A673 (cell line): Measurements from ENCODE around the gene PPP1R37. TPM values are rescaled to one million over a fixed set of nuclear protein-coding genes. Genes with fewer than 3 reads are reported as not detected.

Experiments
- BruUV-seq: library from RNA; stranded (reverse); fragments of 400-500 nt; replicated peaks from 2 replicates; lab custom pipeline; 2021; lab: Mats Ljungman, UMichigan
- CTCF ChIA-PET: fragments of 300-600 bp; sonication (Branson Sonifier 250); formaldehyde crosslinking; loops from one replicate; lab custom pipeline; 2022; ENCODE audit warnings: antibody characterized with exemption; lab: Charles Lee
- POLR2A ChIA-PET: fragments of 300-600 bp; sonication (Branson Sonifier 250); formaldehyde crosslinking; loops from one replicate; lab custom pipeline; 2022; ENCODE audit warnings: antibody characterized with exemption; ENCODE audit not compliant: low non-redundant PET; lab: Charles Lee
- DNase-seq: peaks from one replicate; pipeline ENCODE4 v3.0.0-alpha.2; 2015; ENCODE audit warnings: low spot score
- H3K27ac ChIP-seq: fragments of 200-600 bp; sonication (generic); 2 replicates; pipeline ENCODE4 v1.5.1; 2016; ENCODE audit warnings: mixed run types, low read depth, mild to moderate bottlenecking, mixed read lengths, antibody characterized with exemption, low read length; ENCODE audit not compliant: poor library complexity, severe bottlenecking
- H3K27me3 ChIP-seq: fragments of 200-600 bp; sonication (generic); replicated peaks from 2 replicates; pipeline ENCODE4 v1.6.1; 2017; ENCODE audit warnings: mixed run types, low read depth, mild to moderate bottlenecking, mixed read lengths, antibody characterized with exemption, low read length; ENCODE audit not compliant: insufficient read depth, poor library complexity
- H3K36me3 ChIP-seq: fragments of 200-600 bp; sonication (generic); 2 replicates; pipeline ENCODE4 v1.6.1; 2016; ENCODE audit warnings: mixed run types, mild to moderate bottlenecking, mixed read lengths, antibody characterized with exemption, low read length; ENCODE audit not compliant: insufficient read depth, poor library complexity, severe bottlenecking
- H3K4me1 ChIP-seq: fragments of 200-600 bp; sonication (generic); 2 replicates; pipeline ENCODE4 v1.6.1; 2017; ENCODE audit warnings: mixed run types, mild to moderate bottlenecking, mixed read lengths, antibody characterized with exemption, low read length; ENCODE audit not compliant: insufficient read depth, poor library complexity, severe bottlenecking
- H3K4me3 ChIP-seq: fragments of 200-600 bp; sonication (generic); 2 replicates; pipeline ENCODE4 v1.5.1; 2016; ENCODE audit warnings: low read depth, mixed run types, mild to moderate bottlenecking, mixed read lengths, low read length; ENCODE audit not compliant: poor library complexity, severe bottlenecking
- H3K9me3 ChIP-seq: fragments of 200-600 bp; sonication (generic); 2 replicates; pipeline ENCODE4 v1.6.1; 2016; ENCODE audit warnings: mixed run types, low read depth, mild to moderate bottlenecking, mixed read lengths, antibody characterized with exemption, low read length; ENCODE audit not compliant: poor library complexity, severe bottlenecking
- EZH2 ChIP-seq: fragments of 200-600 bp; sonication (generic); IDR thresholded peaks from 2 replicates; pipeline ENCODE4 v1.6.1; 2017; ENCODE audit warnings: borderline replicate concordance, low read depth, mild to moderate bottlenecking, mixed read lengths, antibody characterized with exemption, low read length; ENCODE audit not compliant: poor library complexity, severe bottlenecking
- intact Hi-C: fragments of 100-400 bp; cut with micrococcal nuclease; formaldehyde crosslinking; loops from one replicate; pipeline ENCODE4 v1.10.0; 2022; ENCODE audit not compliant: unreplicated experiment
- total RNA-seq: library from RNA; stranded (reverse); gene quantifications from 2 replicates; pipeline ENCODE4 v1.2.3, GENCODE V29; 2021
- TF ChIP-seq, protein P1 (sequence below): fragments of 300-800, 200-600 bp; sonication (generic); conservative IDR thresholded peaks from 2 replicates; pipeline ENCODE4 v1.5.1; 2017; ENCODE audit warnings: low read depth, mild to moderate bottlenecking, antibody characterized with exemption, low read length, moderate library complexity, mixed read lengths

The PPP1R37 gene
- total RNA-seq, 1 experiment from 2014 or later = 34.0 TPM

DNA sequence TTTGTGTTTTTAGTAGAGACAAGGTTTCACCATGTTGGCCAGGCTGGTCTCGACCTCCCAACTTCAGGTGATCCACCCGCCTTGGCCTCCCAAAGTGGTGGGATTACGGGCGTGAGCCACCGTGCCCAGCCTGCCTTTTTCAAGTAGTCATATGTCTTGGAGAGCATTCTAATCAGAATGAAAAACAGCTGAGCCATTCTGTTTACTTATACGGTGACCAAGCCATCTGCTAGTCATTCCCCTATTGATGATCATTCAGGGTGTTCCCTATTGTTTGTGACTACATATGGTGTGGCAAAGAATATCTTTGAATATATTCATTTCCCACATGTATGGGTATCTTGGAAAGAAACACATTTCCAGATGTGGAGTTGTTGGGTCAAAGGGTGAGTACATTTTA lies 102.8 kb downstream of the PPP1R37 start:
- BruUV-seq = no TSS peak
- Histone ChIP-seq H3K27me3 (no peaks in the 10 kb centered on the region), H3K27ac (no peak overlapping the region), H3K4me1 (no peaks in the 10 kb centered on the region), H3K9me3 (no peaks in the 10 kb centered on the region), H3K36me3 (no peaks in the 10 kb centered on the region), H3K4me3 (no peak overlapping the region)
- intact Hi-C loops = no loop called here
- CTCF ChIA-PET = no interaction called here
- TF ChIP-seq EZH2 = no peak
- TF ChIP-seq, protein P1, sequence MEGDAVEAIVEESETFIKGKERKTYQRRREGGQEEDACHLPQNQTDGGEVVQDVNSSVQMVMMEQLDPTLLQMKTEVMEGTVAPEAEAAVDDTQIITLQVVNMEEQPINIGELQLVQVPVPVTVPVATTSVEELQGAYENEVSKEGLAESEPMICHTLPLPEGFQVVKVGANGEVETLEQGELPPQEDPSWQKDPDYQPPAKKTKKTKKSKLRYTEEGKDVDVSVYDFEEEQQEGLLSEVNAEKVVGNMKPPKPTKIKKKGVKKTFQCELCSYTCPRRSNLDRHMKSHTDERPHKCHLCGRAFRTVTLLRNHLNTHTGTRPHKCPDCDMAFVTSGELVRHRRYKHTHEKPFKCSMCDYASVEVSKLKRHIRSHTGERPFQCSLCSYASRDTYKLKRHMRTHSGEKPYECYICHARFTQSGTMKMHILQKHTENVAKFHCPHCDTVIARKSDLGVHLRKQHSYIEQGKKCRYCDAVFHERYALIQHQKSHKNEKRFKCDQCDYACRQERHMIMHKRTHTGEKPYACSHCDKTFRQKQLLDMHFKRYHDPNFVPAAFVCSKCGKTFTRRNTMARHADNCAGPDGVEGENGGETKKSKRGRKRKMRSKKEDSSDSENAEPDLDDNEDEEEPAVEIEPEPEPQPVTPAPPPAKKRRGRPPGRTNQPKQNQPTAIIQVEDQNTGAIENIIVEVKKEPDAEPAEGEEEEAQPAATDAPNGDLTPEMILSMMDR = no peak
- DNase-seq = no peak
- POLR2A ChIA-PET = no interaction called here

Other genes starting within 250 kb of the PPP1R37 start
- 76.7 and 83.6 TPM in 2 replicates for gene NECTIN2, start 246.9 kb upstream of the PPP1R37 start, total RNA-seq
- gene TOMM40, start 201.9 kb upstream of the PPP1R37 start, total RNA-seq = 205 and 234 TPM in 2 replicates
- gene APOE, start 187.4 kb upstream of the PPP1R37 start, total RNA-seq = 9.4 and 10.4 TPM in 2 replicates
- 2.3 and 5.5 TPM in 2 replicates for gene APOC1, start 178.6 kb upstream of the PPP1R37 start, total RNA-seq
- gene APOC4, start 150.9 kb upstream of the PPP1R37 start, total RNA-seq = not detected in 2 replicates
- not detected in 2 replicates for gene APOC2, start 147.1 kb upstream of the PPP1R37 start, total RNA-seq
- gene CLPTM1, start 137.8 kb upstream of the PPP1R37 start, total RNA-seq = 135 and 138 TPM in 2 replicates
- gene RELB, start 91.7 kb upstream of the PPP1R37 start, total RNA-seq = 11.9 and 13.1 TPM in 2 replicates
- gene CLASRP, start 54.1 kb upstream of the PPP1R37 start, total RNA-seq = 104 and 109 TPM in 2 replicates
- 2.9 and 3.0 TPM in 2 replicates for gene ZNF296, start 16.7 kb upstream of the PPP1R37 start, total RNA-seq
- 34.0 and 34.5 TPM in 2 replicates for gene GEMIN7, start 13.9 kb upstream of the PPP1R37 start, total RNA-seq
- 0.30 and 0.37 TPM in 2 replicates for gene NKPD1, start 67.8 kb downstream of the PPP1R37 start, total RNA-seq
- 5.8 and 8.8 TPM in 2 replicates for gene TRAPPC6A, start 85.1 kb downstream of the PPP1R37 start, total RNA-seq
- 8.7 and 9.1 TPM in 2 replicates for gene BLOC1S3, start 85.6 kb downstream of the PPP1R37 start, total RNA-seq
- not detected in 2 replicates for gene EXOC3L2, start 152.2 kb downstream of the PPP1R37 start, total RNA-seq
- 44.0 and 46.4 TPM in 2 replicates for gene MARK4, start 158.1 kb downstream of the PPP1R37 start, total RNA-seq
- not detected in 2 replicates for gene CKM, start 229.7 kb downstream of the PPP1R37 start, total RNA-seq
- 0.44 and 0.49 TPM in 2 replicates for gene KLC3, start 247.6 kb downstream of the PPP1R37 start, total RNA-seq